K562 (cell line): ENCODE data around the gene DDAH2. TPM values are rescaled to one million over a fixed set of nuclear protein-coding genes. Genes with fewer than 3 reads are reported as not detected.

Experiments used
- ATAC-seq: fragments of 200-7000 bp; cut with Tn5 transposase; 3 replicates; pipeline ENCODE4 v1.9.1; 2020; ENCODE audit warnings: moderate library complexity
- BruUV-seq: library from RNA; stranded (reverse); fragments of 400-500 nt; replicated peaks from 2 replicates; lab custom pipeline; 2021; lab: Mats Ljungman, UMichigan
- CTCF ChIA-PET: fragments of 300-600 bp; formaldehyde crosslinking; extraction: SDS; loops from one replicate; lab custom pipeline; 2021; ENCODE audit warnings: low intra/inter-chr PET ratio; lab: Yijun Ruan, JAX
- POLR2A ChIA-PET: fragments of 300-600, 350-650 bp; sonication (Branson Sonifier 250); formaldehyde crosslinking; extraction: SDS; loops from one replicate; lab custom pipeline; 2021; ENCODE audit warnings: antibody characterized with exemption, inconsistent platforms; lab: Yijun Ruan, JAX
- DNase-seq, 4 experiments: peaks; one replicate each; pipeline versions ENCODE4 v3.0.0 to v3.0.0-alpha.2; 2011 to 2018; ENCODE audit warnings: low spot score in 3 of 4, mixed read lengths in 3 of 4; ENCODE audit errors: extremely low read depth in 1 of 4
- FAIRE-seq: peaks from 2 replicates; lab custom pipeline; 2011; peaks lifted over from hg19 to GRCh38; lab: Jason Lieb, UNC
- H2AFZ ChIP-seq: 2 replicates; pipeline ENCODE4 v1.6.0; 2011; ENCODE audit warnings: low read depth, low read length, control low read depth, inconsistent platforms
- H3K27ac ChIP-seq: fragments of 200-600 bp; 3 replicates; pipeline ENCODE4 v1.8.0; 2011; ENCODE audit warnings: low read depth, mild to moderate bottlenecking, control low read depth, inconsistent platforms, low read length, moderate library complexity, mixed read lengths; ENCODE audit errors: extremely low read depth
- H3K27me3 ChIP-seq, 2 experiments: fragments of 300-600 bp in 1 of 2; 2 replicates in 1 of 2; 3 replicates in 1 of 2; pipeline versions ENCODE4 v1.6.0 to v1.8.0; 2011; ENCODE audit warnings: inconsistent platforms in 2 of 2, low read length in 2 of 2, mild to moderate bottlenecking in 1 of 2, mixed read lengths in 1 of 2, moderate library complexity in 1 of 2; ENCODE audit not compliant: control insufficient read depth in 2 of 2, insufficient read depth in 2 of 2
- H3K36me3 ChIP-seq: fragments of 300-600 bp; 3 replicates; pipeline ENCODE4 v1.8.0; 2011; ENCODE audit warnings: mild to moderate bottlenecking, low read length, inconsistent platforms; ENCODE audit not compliant: control insufficient read depth, insufficient read depth
- H3K4me1 ChIP-seq, 2 experiments: fragments of 200-600 bp in 1 of 2; replicated peaks in 1 of 2; 2 replicates in 1 of 2; 3 replicates in 1 of 2; pipeline versions ENCODE4 v1.5.1 to v1.8.0; 2011; ENCODE audit warnings: inconsistent platforms in 2 of 2, low read length in 2 of 2, mild to moderate bottlenecking in 1 of 2, mixed read lengths in 1 of 2, moderate library complexity in 1 of 2; ENCODE audit not compliant: control insufficient read depth in 2 of 2, insufficient read depth in 2 of 2
- H3K4me2 ChIP-seq: 2 replicates; pipeline ENCODE4 v1.6.1; 2011; ENCODE audit warnings: low read length, control low read depth, inconsistent platforms, mixed read lengths; ENCODE audit not compliant: insufficient read depth
- H3K4me3 ChIP-seq: fragments of 200-600 bp; sonication (generic), shearing (Covaris generic); 2 replicates; pipeline ENCODE4 v1.5.1; 2016; ENCODE audit warnings: control low read depth, inconsistent platforms
- H3K79me2 ChIP-seq: fragments of 200-600 bp; 3 replicates; pipeline ENCODE4 v1.8.0; 2011; ENCODE audit warnings: low read length, inconsistent platforms; ENCODE audit not compliant: control insufficient read depth, insufficient read depth
- H3K9ac ChIP-seq, 2 experiments: 2 replicates each; pipeline versions ENCODE4 v1.6.0 to v1.6.1; 2011; ENCODE audit warnings: low read depth in 2 of 2, low read length in 2 of 2, control low read depth in 1 of 2, inconsistent platforms in 1 of 2, mild to moderate bottlenecking in 1 of 2, mixed read lengths in 1 of 2; ENCODE audit not compliant: insufficient read depth in 1 of 2
- H3K9me1 ChIP-seq: one replicate; pipeline ENCODE4 v1.6.0; 2011; ENCODE audit warnings: inconsistent platforms, mild to moderate bottlenecking, low read length, moderate library complexity; ENCODE audit not compliant: control insufficient read depth, insufficient read depth
- H3K9me3 ChIP-seq: replicated peaks from 2 replicates; pipeline ENCODE4 v1.5.1; 2011; ENCODE audit warnings: low read depth, low read length, inconsistent platforms; ENCODE audit not compliant: control insufficient read depth, insufficient read depth
- H4K20me1 ChIP-seq: replicated peaks from 2 replicates; pipeline ENCODE4 v1.6.1; 2011; ENCODE audit warnings: low read length, inconsistent platforms, mixed read lengths; ENCODE audit not compliant: control insufficient read depth, insufficient read depth
- ZNF384 ChIP-seq: IDR thresholded peaks from 2 replicates; pipeline ENCODE4 v1.6.1; 2012; ENCODE audit warnings: low read depth, low read length, improper control_type of control experiment
- ZNF407 ChIP-seq: fragments of 450-650 bp; IDR thresholded peaks from 2 replicates; pipeline ENCODE4 v1.6.1; 2016; ENCODE audit warnings: low read depth
- ZNF699 ChIP-seq: fragments of 250-450 bp; sonication (Bioruptor Pico); IDR thresholded peaks from 2 replicates; pipeline ENCODE4 v1.8.0; 2021; ENCODE audit warnings: mild to moderate bottlenecking, moderate library complexity; ENCODE audit not compliant: insufficient replicate concordance
- WGBS: fragments of 100-300 bp; shearing (Covaris generic); methylation state at CpG from one replicate; pipeline ENCODE4 v1.1.6; 2016; ENCODE audit warnings: low coverage, mixed read lengths; ENCODE audit not compliant: insufficient coverage; ENCODE audit errors: missing lambda C conversion rate; 5-methylcytosine and 5-hydroxymethylcytosine counted together
- in situ Hi-C: fragments of 300-500 bp; cut with MboI; formaldehyde crosslinking; loops from 4 replicates; pipeline ENCODE4 v1.15.0; 2018; ENCODE audit warnings: inconsistent platforms, mixed read lengths
- intact Hi-C: fragments of 100-400 bp; cut with micrococcal nuclease; formaldehyde crosslinking; loops from 2 replicates; pipeline ENCODE4 v1.14.2; 2022
- polyA plus RNA-seq, 8 experiments: library from polyadenylated mRNA; depleted of rRNA in 4 of 8; stranded (reverse) in 5 of 8; unstranded in 3 of 8; fragments of >200 nt; fragmentation: Nextera tagmentation in 2 of 8; fragmentation: Illumina TruSeq in 1 of 8; extraction: Ambion mirVana in 2 of 8; extraction: Trizol in 1 of 8; gene quantifications; 2 replicates each; pipeline versions ENCODE4 v1.2.1 to v1.2.3, GENCODE V29; 2011 to 2014; ENCODE audit warnings: inconsistent platforms in 1 of 8, missing spikeins in 1 of 8
- total RNA-seq, 7 experiments: library from RNA; depleted of rRNA in 6 of 7; stranded (reverse); fragments of >200 nt in 6 of 7; fragmentation: Illumina TruSeq in 2 of 7; extraction: Trizol in 2 of 7; gene quantifications; 2 replicates each; pipeline versions ENCODE4 v1.2.1 to v1.2.3, GENCODE V29; 2011 to 2021; ENCODE audit warnings: low replicate concordance in 1 of 7

The DDAH2 gene
- total and polyA plus RNA-seq, 9 of the 15 experiments (the other 6 are each of a cell fraction or from before 2014, with no cell fraction given) = 1.8 to 45.4 (median 21.4) TPM

GRCh38 chr6:31770860-31771259, 41.8 kb upstream of the DDAH2 start:
- intact Hi-C loops = loop anchor here (10.0 kb wide), 1 partner anchor 226 kb away; the partner anchor contains the start of genes ATP6V1G2, DDX39B and NFKBIL1
- no peaks in the 10 kb centered on the region for H4K20me1 ChIP-seq
- H2AFZ ChIP-seq = 0 out of 2 replicates have a peak overlapping the region, but pooled peaks have one; percentile 1
- FAIRE-seq (no peak), DNase-seq (no peak), ATAC-seq (no peak)
- H3K36me3 ChIP-seq = no peaks in the 10 kb centered on the region
- no peak overlapping the region for H3K4me3 ChIP-seq
- no TSS peak for BruUV-seq
- H3K9me1 ChIP-seq = peaks cover 4% of the 10 kb centered on the region
- 41% methylated on average over 2 of the region's 2 CpGs for WGBS
- no peak overlapping the region for H3K4me2 ChIP-seq
- POLR2A ChIA-PET = interaction anchor here (0.5 to 5.9 kb wide), 19 partner anchors 10 to 185 kb away, joined by 3 to 75 read pairs (median 4); partner anchors contain the start of genes BAG6, HSPA1A, HSPA1B and HSPA1L
- no peaks in the 10 kb centered on the region for H3K27me3 ChIP-seq
- no peaks in the 10 kb centered on the region for H3K9me3 ChIP-seq
- H3K9ac ChIP-seq = no peak overlapping the region
- peak overlapping the region; percentile 11; the same call in 1 of the 3 replicates for H3K27ac ChIP-seq
- CTCF ChIA-PET = interaction anchor here (0.8 to 2.9 kb wide), 3 partner anchors 42 to 90 kb away, joined by 5 to 35 read pairs (median 18); partner anchors contain the start of genes DDAH2 and LY6G5C
- peaks cover 34 to 73% of the 10 kb centered on the region in 2 experiments for H3K4me1 ChIP-seq
- in situ Hi-C loops = no loop called here
- TF ChIP-seq ZNF699 (CRISPR knock-in tag) (no peak), ZNF384 (peak; percentile 83; the same call in 1 of the 2 replicates), ZNF407 (0 out of 2 replicates have a peak, but pooled peaks have one; percentile 8)
- TF ChIP-seq, all 486 proteins: peak for 2
- H3K79me2 ChIP-seq = no peaks in the 10 kb centered on the region
